OCI-LY1 (cell line): Measurements from ENCODE around the gene CASP9.

Experiments used
- CTCF ChIP-seq: fragments of 200-600 bp; sonication (generic), shearing (Covaris generic); IDR thresholded peaks from 2 replicates; pipeline ENCODE4 v1.5.1; 2017; ENCODE audit warnings: mild to moderate bottlenecking, antibody characterized with exemption, low read length, moderate library complexity, mixed read lengths
- EZH2 ChIP-seq: fragments of 200-600 bp; sonication (generic), shearing (Covaris generic); IDR thresholded peaks from 2 replicates; pipeline ENCODE4 v1.8.0; 2017; ENCODE audit warnings: borderline replicate concordance, mixed run types, mild to moderate bottlenecking, antibody characterized with exemption, low read length, moderate library complexity, mixed read lengths

GRCh38 chr1:15442119-15442518 is 81.9 kb downstream of the CASP9 start:
- TF ChIP-seq CTCF (no peak), EZH2 (no peak)
